Testis (tissue), 3 donors: ENCODE results near the gene SEC23IP. TPM values are rescaled to one million over a fixed set of nuclear protein-coding genes. Genes with fewer than 3 reads are reported as not detected.
"Not testable (repeated sequence)": the region's sequence is repeated elsewhere in the genome, so short reads cannot be mapped to it uniquely, and the experiment has no call there.

Experiments used
- DNase-seq: peaks from one replicate; pipeline ENCODE4 v3.0.0-alpha.2; 2019
- H3K27ac ChIP-seq, 2 donors: fragments of 200-600 bp; sonication (generic); one replicate each; pipeline ENCODE4 v1.5.1; 2019
- H3K27me3 ChIP-seq: fragments of 200-600 bp; sonication (generic); one replicate; pipeline ENCODE4 v1.5.1; 2019
- H3K36me3 ChIP-seq: fragments of 200-600 bp; sonication (generic); one replicate; pipeline ENCODE4 v1.5.1; 2017; ENCODE audit warnings: low read depth; ENCODE audit errors: missing control alignments
- H3K4me1 ChIP-seq: fragments of 200-600 bp; sonication (generic); one replicate; pipeline ENCODE4 v1.5.1; 2019
- H3K4me3 ChIP-seq, 2 donors: fragments of 200-600 bp; sonication (generic); one replicate each; pipeline ENCODE4 v1.5.1; 2017 to 2019
- H3K9me3 ChIP-seq: fragments of 200-600 bp; sonication (generic); one replicate; pipeline ENCODE4 v1.5.1; 2017
- POLR2A ChIP-seq: fragments of 450-650 bp; IDR thresholded peaks from one replicate; pipeline ENCODE4 v1.6.1; 2017; ENCODE audit warnings: antibody characterized with exemption, mild to moderate bottlenecking, moderate library complexity
- WGBS, 2 donors: methylation state at CpG; one replicate each; pipeline ENCODE4 v1.1.5; 2018; 5-methylcytosine and 5-hydroxymethylcytosine counted together
- intact Hi-C: fragments of 100-400 bp; cut with DNase I; formaldehyde crosslinking; loops from one replicate; pipeline ENCODE4 v1.15.1; 2023; ENCODE audit warnings: low total_unique reads
- polyA plus RNA-seq: library from polyadenylated mRNA; stranded (reverse); fragments of 350-450 nt; fragmentation: Illumina TruSeq; extraction: RNeasy Lipid Tissue Mini Kit (QIAGEN cat#74804); gene quantifications from one replicate; pipeline ENCODE4 v1.2.3, GENCODE V29; 2014; ENCODE audit warnings: low read depth, low replicate concordance; ENCODE audit not compliant: insufficient read depth
- total RNA-seq, 2 donors: library from RNA; depleted of rRNA; stranded (reverse); fragments of >200 nt; gene quantifications; one replicate each; pipeline ENCODE4 v1.2.3, GENCODE V29; 2016
- TF ChIP-seq, protein P1 (sequence below), 3 experiments: fragments of 450-650 bp in 2 of 3; fragments of 200-600 bp in 1 of 3; sonication (generic) in 1 of 3; IDR thresholded peaks; one replicate each; pipeline ENCODE4 v1.5.1; 2016 to 2019; ENCODE audit warnings: antibody characterized with exemption in 3 of 3, mild to moderate bottlenecking in 2 of 3, moderate library complexity in 1 of 3

SEC23IP gene
- total and polyA plus RNA-seq, 3 donors from 2014 or later = 42.5 to 48.9 (median 43.3) TPM

DNA sequence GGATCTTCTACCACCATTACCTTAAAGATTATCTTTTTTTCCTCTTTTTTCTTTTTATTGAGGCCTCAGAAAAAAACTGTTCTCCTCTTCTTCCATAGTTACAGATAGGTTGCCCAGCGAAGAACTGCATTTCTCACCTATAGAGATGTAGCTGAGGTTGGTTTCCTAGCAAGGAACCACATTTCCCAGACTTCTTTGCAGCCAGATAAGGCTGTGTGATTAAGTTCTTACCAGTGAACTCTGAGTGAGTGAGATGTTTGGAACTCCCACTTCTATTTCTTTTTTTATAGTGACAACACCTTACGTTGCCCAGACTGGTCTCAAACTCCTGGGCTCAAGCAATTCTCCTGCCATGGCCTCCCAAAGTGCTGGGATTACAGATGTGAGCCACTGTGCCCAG is 14.0 kb upstream of the SEC23IP start:
- no peak overlapping the region for H3K4me3 ChIP-seq
- WGBS, 2 donors = 85 to 90% methylated on average over 2 of the region's 2 CpGs
- no peaks in the 10 kb centered on the region for H3K9me3 ChIP-seq
- no peaks in the 10 kb centered on the region for H3K27me3 ChIP-seq
- intact Hi-C loops = no loop called here
- no peak overlapping the region for H3K27ac ChIP-seq
- TF ChIP-seq, protein P1, sequence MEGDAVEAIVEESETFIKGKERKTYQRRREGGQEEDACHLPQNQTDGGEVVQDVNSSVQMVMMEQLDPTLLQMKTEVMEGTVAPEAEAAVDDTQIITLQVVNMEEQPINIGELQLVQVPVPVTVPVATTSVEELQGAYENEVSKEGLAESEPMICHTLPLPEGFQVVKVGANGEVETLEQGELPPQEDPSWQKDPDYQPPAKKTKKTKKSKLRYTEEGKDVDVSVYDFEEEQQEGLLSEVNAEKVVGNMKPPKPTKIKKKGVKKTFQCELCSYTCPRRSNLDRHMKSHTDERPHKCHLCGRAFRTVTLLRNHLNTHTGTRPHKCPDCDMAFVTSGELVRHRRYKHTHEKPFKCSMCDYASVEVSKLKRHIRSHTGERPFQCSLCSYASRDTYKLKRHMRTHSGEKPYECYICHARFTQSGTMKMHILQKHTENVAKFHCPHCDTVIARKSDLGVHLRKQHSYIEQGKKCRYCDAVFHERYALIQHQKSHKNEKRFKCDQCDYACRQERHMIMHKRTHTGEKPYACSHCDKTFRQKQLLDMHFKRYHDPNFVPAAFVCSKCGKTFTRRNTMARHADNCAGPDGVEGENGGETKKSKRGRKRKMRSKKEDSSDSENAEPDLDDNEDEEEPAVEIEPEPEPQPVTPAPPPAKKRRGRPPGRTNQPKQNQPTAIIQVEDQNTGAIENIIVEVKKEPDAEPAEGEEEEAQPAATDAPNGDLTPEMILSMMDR (IDR thresholded peaks at IDR 0.05) = no peak
- DNase-seq = no peak
- no peaks in the 10 kb centered on the region for H3K36me3 ChIP-seq
- no peaks in the 10 kb centered on the region for H3K4me1 ChIP-seq

DNA sequence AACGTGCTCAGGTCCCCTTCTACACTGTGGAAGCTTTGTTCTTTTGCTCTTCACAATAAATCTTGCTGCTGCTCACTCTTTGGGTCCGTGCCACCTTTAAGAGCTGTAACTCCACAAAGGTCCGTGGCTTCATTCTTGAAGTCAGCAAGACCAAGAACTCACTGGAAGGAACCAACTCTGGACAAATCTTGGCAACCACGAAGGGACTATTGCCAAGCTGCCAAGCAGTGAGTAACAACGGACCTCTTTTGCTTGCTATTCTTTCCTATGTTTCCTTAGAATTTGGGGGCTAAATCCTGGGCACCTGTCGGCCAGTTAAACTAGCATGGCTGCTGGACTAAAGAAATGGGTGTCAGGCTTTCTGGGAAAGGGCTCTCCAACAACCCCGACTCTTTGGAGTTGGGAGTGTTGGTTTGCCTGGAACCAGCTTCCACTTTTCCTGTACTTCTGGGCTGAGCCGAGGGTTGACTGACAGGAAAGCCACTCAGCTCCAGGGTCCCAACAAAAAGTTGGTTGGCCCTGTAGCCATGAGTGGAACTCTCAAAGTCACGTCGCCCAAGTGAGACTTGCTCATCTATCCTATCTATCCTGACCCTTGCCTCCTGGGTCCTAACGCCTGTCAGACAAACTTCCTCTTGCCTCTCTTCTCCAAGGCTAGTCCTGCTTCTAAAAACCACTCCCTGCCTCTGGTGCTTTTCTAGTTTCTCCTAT is 8.5 kb upstream of the SEC23IP start:
- H3K9me3 ChIP-seq, intact Hi-C loops, H3K36me3 ChIP-seq, H3K27ac ChIP-seq, H3K4me3 ChIP-seq, H3K27me3 ChIP-seq, DNase-seq, H3K4me1 ChIP-seq: not testable (repeated sequence)
- 79 to 82% methylated on average over 11 of the region's 11 CpGs for WGBS, 2 donors

DNA sequence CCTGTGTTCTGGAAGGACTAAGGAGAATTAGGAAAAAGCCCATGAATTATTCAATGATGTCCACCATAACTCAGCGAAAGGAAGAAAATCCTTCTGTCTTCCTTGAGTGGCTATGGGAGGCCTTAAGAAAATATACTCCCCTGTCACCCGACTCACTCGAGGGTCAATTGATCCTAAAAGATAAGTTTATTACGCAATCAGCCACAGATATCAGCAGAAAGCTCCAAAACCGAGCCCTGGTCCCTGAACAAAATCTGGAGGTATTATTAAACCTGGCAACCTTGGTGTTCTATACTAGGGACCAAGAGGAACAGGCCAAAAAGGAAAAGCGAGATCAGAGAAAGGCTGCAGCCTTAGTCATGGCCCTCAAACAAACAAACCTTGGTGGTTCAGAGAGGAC is 6.5 kb upstream of the SEC23IP start:
- intact Hi-C loops, H3K9me3 ChIP-seq, H3K27me3 ChIP-seq, H3K4me1 ChIP-seq, H3K27ac ChIP-seq, H3K36me3 ChIP-seq, H3K4me3 ChIP-seq, DNase-seq: not testable (repeated sequence)
- 85 to 94% methylated on average over 6 of the region's 6 CpGs for WGBS, 2 donors

DNA sequence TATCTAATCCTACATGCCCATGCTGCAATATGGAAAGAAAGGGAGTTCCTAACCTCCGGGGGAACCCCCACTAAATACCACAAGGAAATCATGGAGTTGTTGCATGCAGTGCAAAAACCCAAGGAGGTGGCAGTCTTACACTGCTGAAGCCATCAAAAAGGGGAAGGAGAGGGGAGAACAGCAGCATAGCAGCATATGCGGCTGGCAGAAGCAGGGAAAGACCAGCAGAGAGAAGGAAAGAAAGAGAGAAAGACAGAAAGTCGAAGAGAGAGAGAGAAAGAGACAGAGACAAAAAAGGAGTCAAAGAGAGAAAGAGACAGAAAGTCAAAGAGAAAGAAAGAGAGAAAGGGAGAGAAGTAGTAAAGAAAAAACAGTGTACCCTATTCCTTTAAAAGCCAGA is 3.8 kb upstream of the SEC23IP start:
- H3K4me1 ChIP-seq, H3K9me3 ChIP-seq, H3K36me3 ChIP-seq, H3K27ac ChIP-seq, H3K4me3 ChIP-seq, H3K27me3 ChIP-seq, intact Hi-C loops, DNase-seq: not testable (repeated sequence)
- 81 to 86% methylated on average over 3 of the region's 3 CpGs for WGBS, 2 donors

DNA sequence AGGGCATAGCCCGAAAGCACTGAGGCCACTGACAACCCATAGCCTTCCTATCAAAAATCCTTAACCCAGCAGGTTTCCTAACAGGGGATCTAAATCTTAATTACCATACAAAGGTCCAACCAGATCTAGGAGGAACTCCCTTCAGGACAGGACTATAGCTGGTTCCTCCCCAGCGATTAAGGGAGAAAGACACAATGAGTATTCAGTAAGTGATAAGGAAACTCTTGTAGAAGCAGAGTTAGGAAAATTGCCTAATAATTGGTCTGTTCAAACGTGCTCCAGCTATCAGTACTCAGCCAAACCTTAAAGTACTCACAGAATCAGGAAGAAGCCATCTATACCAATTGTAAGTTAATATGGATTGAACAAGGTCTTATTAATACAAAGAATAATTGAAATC is 3.3 kb upstream of the SEC23IP start:
- DNase-seq, H3K4me1 ChIP-seq, H3K9me3 ChIP-seq, H3K36me3 ChIP-seq, H3K27ac ChIP-seq, H3K4me3 ChIP-seq, intact Hi-C loops, H3K27me3 ChIP-seq: not testable (repeated sequence)
- 53 to 58% methylated on average over 3 of the region's 3 CpGs for WGBS, 2 donors

DNA sequence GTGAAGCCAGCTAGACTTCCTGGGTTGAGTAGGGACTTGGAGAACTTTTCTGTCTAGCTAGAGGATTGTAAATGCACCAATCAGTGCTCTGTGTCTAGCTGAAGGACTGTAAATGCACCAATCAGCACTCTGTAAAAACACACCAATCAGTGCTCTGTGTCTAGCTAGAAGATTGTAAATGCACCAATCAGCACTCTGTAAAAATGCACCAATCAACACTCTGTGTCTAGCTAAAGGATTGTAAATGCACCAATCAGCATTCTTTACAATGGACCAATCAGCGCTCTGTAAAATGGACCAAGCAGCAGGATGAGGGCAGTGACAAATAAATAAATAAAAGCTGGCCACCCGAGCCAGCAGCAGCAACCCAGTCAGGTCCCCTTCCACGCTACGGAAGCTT is 2.2 kb upstream of the SEC23IP start:
- intact Hi-C loops, H3K27ac ChIP-seq: not testable (repeated sequence)

DNA sequence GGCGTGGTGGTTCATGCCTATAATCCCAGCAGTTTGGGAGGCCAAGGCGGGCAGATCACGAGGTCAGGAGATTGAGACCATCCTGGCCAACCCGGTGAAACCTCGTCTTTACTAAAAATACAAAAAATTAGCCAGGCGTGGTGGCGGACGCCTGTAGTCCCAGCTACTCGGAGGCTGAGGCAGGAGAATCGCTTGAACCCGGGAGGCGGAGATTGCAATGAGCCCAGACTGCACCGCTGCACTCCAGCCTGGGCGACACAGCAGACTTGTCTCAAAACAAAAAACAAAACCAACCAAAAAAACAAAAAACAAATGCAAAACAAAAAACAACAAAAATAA is 712 bp upstream of the SEC23IP start:
- DNase-seq, H3K9me3 ChIP-seq, H3K36me3 ChIP-seq, intact Hi-C loops, H3K27me3 ChIP-seq: not testable (repeated sequence)
- Histone ChIP-seq H3K27ac (peak overlapping the region; percentile 61 to 90), H3K4me3 (peak overlapping the region; percentile 86 to 87), H3K4me1 (peaks cover 31% of the 10 kb centered on the region)
- 30 to 46% methylated on average over 14 of the region's 14 CpGs for WGBS, 2 donors

More for the DNA sequence above, 2.2 kb upstream of the SEC23IP start:
- not testable (repeated sequence) for H3K9me3 ChIP-seq, H3K27me3 ChIP-seq, DNase-seq, H3K36me3 ChIP-seq, H3K4me3 ChIP-seq
- WGBS, 2 donors = 80 to 90% methylated on average over 4 of the region's 4 CpGs
- peaks cover 16% of the 10 kb centered on the region for H3K4me1 ChIP-seq

DNA sequence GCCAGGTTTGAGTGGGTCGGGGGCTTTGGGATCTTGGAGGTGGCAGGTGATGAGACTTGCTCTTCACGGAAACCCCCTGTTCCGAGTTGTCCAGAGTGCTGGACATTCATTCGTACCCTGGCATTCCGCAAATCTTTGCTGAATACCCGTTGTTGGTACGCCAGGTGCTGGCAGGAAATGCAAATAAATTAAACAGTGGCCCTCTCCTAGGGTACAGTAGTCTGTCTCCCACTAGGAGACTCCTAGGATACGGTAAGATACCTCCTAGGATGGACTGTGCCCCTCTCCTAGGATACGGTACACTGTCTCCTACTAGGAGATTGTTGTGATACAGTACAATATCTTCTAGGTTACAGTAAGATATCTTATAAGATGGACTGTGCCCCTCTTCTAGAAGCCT is 544 bp downstream of the SEC23IP start:
- WGBS, 2 donors = 3 to 4% methylated on average over 8 to 9 of the region's 9 CpGs
- TF ChIP-seq, protein P1 (IDR thresholded peaks at IDR 0.05) = no peak
- TF ChIP-seq POLR2A = no peak
- Histone ChIP-seq H3K4me1 (peaks cover 38% of the 10 kb centered on the region), H3K4me3 (peak overlapping the region; percentile 86 to 87), H3K27ac (peak overlapping the region; percentile 61 to 90), H3K9me3 (no peaks in the 10 kb centered on the region), H3K36me3 (no peaks in the 10 kb centered on the region), H3K27me3 (no peaks in the 10 kb centered on the region)
- DNase-seq = no peak
- intact Hi-C loops = no loop called here
